RWPE2 (cell line): Measurements from ENCODE around the gene PCA3.

ENCODE experiments used
- ATAC-seq: fragments of 200-7000 bp; cut with Tn5 transposase; 3 replicates; pipeline ENCODE4 v1.9.1; 2021; ENCODE audit warnings: low read depth
- DNase-seq: peaks from one replicate; pipeline ENCODE4 v3.0.0-alpha.2; 2020; ENCODE audit warnings: low spot score
- H3K27ac ChIP-seq: fragments of 450-650 bp; 2 replicates; pipeline ENCODE4 v1.5.1; 2017; ENCODE audit warnings: mild to moderate bottlenecking; ENCODE audit not compliant: poor library complexity, severe bottlenecking
- H3K27me3 ChIP-seq: fragments of 250-450 bp; sonication (Bioruptor Pico); 2 replicates; pipeline ENCODE4 v1.5.1; 2021; ENCODE audit warnings: mild to moderate bottlenecking, moderate library complexity; ENCODE audit not compliant: insufficient read depth, poor library complexity, severe bottlenecking
- H3K36me3 ChIP-seq: fragments of 250-450 bp; sonication (Bioruptor Pico); 2 replicates; pipeline ENCODE4 v1.5.1; 2020; ENCODE audit warnings: low read depth, mild to moderate bottlenecking, moderate library complexity
- H3K4me1 ChIP-seq: fragments of 250-450 bp; sonication (Bioruptor Pico); 2 replicates; pipeline ENCODE4 v1.5.1; 2021; ENCODE audit warnings: mild to moderate bottlenecking, moderate library complexity; ENCODE audit not compliant: insufficient read depth, poor library complexity, severe bottlenecking
- H3K4me3 ChIP-seq: fragments of 250-450 bp; sonication (Bioruptor Pico); 2 replicates; pipeline ENCODE4 v1.5.1; 2021; ENCODE audit warnings: mild to moderate bottlenecking, moderate library complexity; ENCODE audit not compliant: severe bottlenecking
- H3K9me3 ChIP-seq: fragments of 250-450 bp; sonication (Bioruptor Pico); 2 replicates; pipeline ENCODE4 v1.5.1; 2021; ENCODE audit warnings: mild to moderate bottlenecking, moderate library complexity; ENCODE audit not compliant: severe bottlenecking
- TF ChIP-seq, protein P1 (sequence below): fragments of 450-650 bp; IDR thresholded peaks from one replicate; pipeline ENCODE4 v1.5.1; 2017; ENCODE audit warnings: mild to moderate bottlenecking, moderate library complexity; ENCODE audit not compliant: poor library complexity, severe bottlenecking

PCA3 gene

GRCh38 chr9:76827296-76828080 is 63.2 kb downstream of the PCA3 start:
- H3K4me3 ChIP-seq = no peak overlapping the region
- H3K4me1 ChIP-seq = no peaks in the 10 kb centered on the region
- TF ChIP-seq, protein P1, sequence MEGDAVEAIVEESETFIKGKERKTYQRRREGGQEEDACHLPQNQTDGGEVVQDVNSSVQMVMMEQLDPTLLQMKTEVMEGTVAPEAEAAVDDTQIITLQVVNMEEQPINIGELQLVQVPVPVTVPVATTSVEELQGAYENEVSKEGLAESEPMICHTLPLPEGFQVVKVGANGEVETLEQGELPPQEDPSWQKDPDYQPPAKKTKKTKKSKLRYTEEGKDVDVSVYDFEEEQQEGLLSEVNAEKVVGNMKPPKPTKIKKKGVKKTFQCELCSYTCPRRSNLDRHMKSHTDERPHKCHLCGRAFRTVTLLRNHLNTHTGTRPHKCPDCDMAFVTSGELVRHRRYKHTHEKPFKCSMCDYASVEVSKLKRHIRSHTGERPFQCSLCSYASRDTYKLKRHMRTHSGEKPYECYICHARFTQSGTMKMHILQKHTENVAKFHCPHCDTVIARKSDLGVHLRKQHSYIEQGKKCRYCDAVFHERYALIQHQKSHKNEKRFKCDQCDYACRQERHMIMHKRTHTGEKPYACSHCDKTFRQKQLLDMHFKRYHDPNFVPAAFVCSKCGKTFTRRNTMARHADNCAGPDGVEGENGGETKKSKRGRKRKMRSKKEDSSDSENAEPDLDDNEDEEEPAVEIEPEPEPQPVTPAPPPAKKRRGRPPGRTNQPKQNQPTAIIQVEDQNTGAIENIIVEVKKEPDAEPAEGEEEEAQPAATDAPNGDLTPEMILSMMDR = no peak
- H3K27ac ChIP-seq = no peak overlapping the region
- ATAC-seq (no peak), DNase-seq (no peak)
- no peaks in the 10 kb centered on the region for H3K36me3 ChIP-seq
- no peaks in the 10 kb centered on the region for H3K27me3 ChIP-seq
- no peaks in the 10 kb centered on the region for H3K9me3 ChIP-seq

- TF ChIP-seq, protein P1 = no peak
- Histone ChIP-seq H3K36me3 (no peaks in the 10 kb centered on the region), H3K9me3 (no peaks in the 10 kb centered on the region), H3K4me3 (no peak overlapping the region), H3K27ac (no peak overlapping the region), H3K4me1 (no peaks in the 10 kb centered on the region), H3K27me3 (no peaks in the 10 kb centered on the region)
- ATAC-seq (no peak), DNase-seq (no peak)
Observed at GRCh38 chr9:76828447-76828846, 64.2 kb downstream of the PCA3 start.

DNA sequence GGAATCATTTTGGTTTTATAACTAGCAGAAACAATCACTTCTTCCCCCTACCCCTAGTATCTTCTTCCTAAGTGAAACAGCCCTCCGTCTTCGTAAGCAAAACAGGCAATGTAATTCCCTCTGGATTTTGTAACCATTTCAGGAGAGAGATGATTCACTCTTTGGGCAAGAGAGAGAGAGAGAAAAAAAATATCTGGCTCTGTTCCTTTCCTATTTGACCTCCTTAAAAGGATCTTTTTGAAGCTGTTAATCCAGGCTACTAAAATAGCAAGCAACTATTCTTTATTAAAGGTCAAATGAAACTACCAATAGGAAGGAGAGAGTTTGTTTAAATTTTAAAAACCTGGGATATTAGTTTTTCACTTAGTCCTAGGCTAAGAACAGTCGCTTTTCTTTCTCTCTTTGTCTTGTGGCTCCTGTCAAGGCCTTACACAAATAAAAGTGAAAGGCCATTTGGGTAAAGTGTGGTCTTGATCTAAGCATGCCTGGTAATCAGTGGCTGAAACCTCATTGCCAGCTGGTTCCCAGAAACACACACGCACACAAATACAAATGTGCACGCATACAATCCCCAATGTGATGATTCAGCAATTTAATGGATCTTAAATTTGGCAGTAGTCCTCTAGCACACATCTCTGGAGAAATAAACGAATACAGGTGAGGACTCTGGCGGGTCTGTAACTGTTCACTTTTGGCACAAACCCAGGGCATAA is 71.5 kb downstream of the PCA3 start:
- TF ChIP-seq, protein P1 = no peak
- ATAC-seq = peak; percentile 85
- Histone ChIP-seq H3K27me3 (no peaks in the 10 kb centered on the region), H3K36me3 (no peaks in the 10 kb centered on the region), H3K27ac (peak overlapping the region; percentile 2), H3K4me1 (peaks cover 7% of the 10 kb centered on the region), H3K4me3 (no peak overlapping the region), H3K9me3 (no peaks in the 10 kb centered on the region)
- no peak for DNase-seq
